H9 (cell line): ENCODE data around the gene GRAMD1B. TPM values are rescaled to one million over a fixed set of nuclear protein-coding genes. Genes with fewer than 3 reads are reported as not detected.

Source experiments
- DNase-seq: peaks from one replicate; pipeline ENCODE4 v3.0.0-alpha.2; 2017
- H2AFZ ChIP-seq: one replicate; pipeline ENCODE4 v1.6.1; 2013; ENCODE audit warnings: mild to moderate bottlenecking, low read length, control low read depth, moderate library complexity
- H2AK5ac ChIP-seq: 2 replicates; pipeline ENCODE4 v1.6.1; 2013; ENCODE audit warnings: low read length, control low read depth, mixed read lengths; ENCODE audit not compliant: insufficient read length
- H2BK120ac ChIP-seq: one replicate; pipeline ENCODE4 v1.6.1; 2013; ENCODE audit warnings: low read depth, mild to moderate bottlenecking, low read length, control low read depth, inconsistent platforms; ENCODE audit not compliant: poor library complexity, severe bottlenecking
- H2BK12ac ChIP-seq: 2 replicates; pipeline ENCODE4 v1.6.1; 2013; ENCODE audit warnings: low read length, control low read depth, mixed read lengths, low read depth; ENCODE audit not compliant: insufficient read length
- H2BK15ac ChIP-seq: 2 replicates; pipeline ENCODE4 v1.6.1; 2013; ENCODE audit warnings: low read depth, low read length, control low read depth
- H2BK20ac ChIP-seq: one replicate; pipeline ENCODE4 v1.6.1; 2013; ENCODE audit warnings: low read depth, mild to moderate bottlenecking, low read length, control low read depth, inconsistent platforms; ENCODE audit not compliant: poor library complexity, severe bottlenecking
- H2BK5ac ChIP-seq: 2 replicates; pipeline ENCODE4 v1.6.1; 2013; ENCODE audit warnings: low read length, control low read depth, mixed read lengths; ENCODE audit not compliant: insufficient read length
- H3K14ac ChIP-seq: 2 replicates; pipeline ENCODE4 v1.6.1; 2013; ENCODE audit warnings: low read length, control low read depth; ENCODE audit not compliant: insufficient read depth
- H3K18ac ChIP-seq: 2 replicates; pipeline ENCODE4 v1.6.1; 2013; ENCODE audit warnings: low read depth, mild to moderate bottlenecking, mixed read lengths, low read length, control low read depth; ENCODE audit not compliant: insufficient read length
- H3K23ac ChIP-seq: 2 replicates; pipeline ENCODE4 v1.6.1; 2013; ENCODE audit warnings: low read length, control low read depth, mixed read lengths, low read depth; ENCODE audit not compliant: insufficient read length
- H3K23me2 ChIP-seq: 2 replicates; pipeline ENCODE4 v1.6.1; 2013; ENCODE audit warnings: low read depth, mild to moderate bottlenecking, mixed read lengths, low read length, control low read depth; ENCODE audit not compliant: insufficient read length, poor library complexity, severe bottlenecking
- H3K27ac ChIP-seq: 2 replicates; pipeline ENCODE4 v1.5.1; 2013; ENCODE audit warnings: low read length, control low read depth, mixed read lengths, low read depth; ENCODE audit not compliant: insufficient read length
- H3K27me3 ChIP-seq: 2 replicates; pipeline ENCODE4 v1.6.1; 2013; ENCODE audit warnings: low read length, control low read depth, inconsistent platforms; ENCODE audit not compliant: insufficient read depth
- H3K4ac ChIP-seq: 2 replicates; pipeline ENCODE4 v1.6.1; 2013; ENCODE audit warnings: low read depth, mild to moderate bottlenecking, control low read depth, inconsistent platforms, low read length, moderate library complexity
- H3K4me1 ChIP-seq: 2 replicates; pipeline ENCODE4 v1.6.1; 2013; ENCODE audit warnings: low read length, control low read depth, inconsistent platforms; ENCODE audit not compliant: insufficient read depth
- H3K4me2 ChIP-seq: 2 replicates; pipeline ENCODE4 v1.6.1; 2013; ENCODE audit warnings: low read length, control low read depth, mixed read lengths; ENCODE audit not compliant: insufficient read length, insufficient read depth
- H3K56ac ChIP-seq: 2 replicates; pipeline ENCODE4 v1.6.1; 2013; ENCODE audit warnings: low read depth, mild to moderate bottlenecking, mixed read lengths, low read length, control low read depth; ENCODE audit not compliant: insufficient read length
- H3K79me1 ChIP-seq: 2 replicates; pipeline ENCODE4 v1.6.1; 2013; ENCODE audit warnings: low read depth, mild to moderate bottlenecking, moderate library complexity, low read length, control low read depth, inconsistent platforms; ENCODE audit not compliant: insufficient read depth, poor library complexity, severe bottlenecking
- H3K79me2 ChIP-seq: 2 replicates; pipeline ENCODE4 v1.6.1; 2013; ENCODE audit warnings: low read length, control low read depth, inconsistent platforms; ENCODE audit not compliant: insufficient read depth
- H3K9ac ChIP-seq: 2 replicates; pipeline ENCODE4 v1.6.1; 2013; ENCODE audit warnings: low read length, control low read depth, mixed read lengths; ENCODE audit not compliant: insufficient read length; ENCODE audit errors: extremely low read depth
- H3K9me3 ChIP-seq: one replicate; pipeline ENCODE4 v1.6.1; 2013; ENCODE audit warnings: low read depth, low read length, inconsistent platforms; ENCODE audit not compliant: control insufficient read depth
- H3T11ph ChIP-seq: one replicate; pipeline ENCODE4 v1.6.1; 2013; ENCODE audit warnings: mild to moderate bottlenecking, low read length, control low read depth, inconsistent platforms
- H4K20me1 ChIP-seq: one replicate; pipeline ENCODE4 v1.6.1; 2013; ENCODE audit not compliant: control insufficient read depth, insufficient read length, insufficient read depth
- H4K5ac ChIP-seq: 2 replicates; pipeline ENCODE4 v1.6.1; 2013; ENCODE audit warnings: low read depth, mild to moderate bottlenecking, mixed read lengths, low read length, control low read depth; ENCODE audit not compliant: insufficient read length
- H4K8ac ChIP-seq: replicated peaks from 2 replicates; pipeline ENCODE4 v1.6.1; 2013; ENCODE audit warnings: low read length, control low read depth, mixed read lengths, low read depth; ENCODE audit not compliant: insufficient read length
- H4K91ac ChIP-seq: 2 replicates; pipeline ENCODE4 v1.6.1; 2013; ENCODE audit warnings: low read depth, mild to moderate bottlenecking, moderate library complexity, mixed read lengths, low read length, control low read depth; ENCODE audit not compliant: insufficient read length
- H3K27ac Mint-ChIP-seq, 3 experiments: 2 replicates in 2 of 3; 3 replicates in 1 of 3; pipeline ENCODE4 v1.8.0; 2020 to 2021; ENCODE audit warnings: mixed read lengths in 3 of 3, mild to moderate bottlenecking in 1 of 3, moderate library complexity in 1 of 3
- H3K27me3 Mint-ChIP-seq: 2 replicates; pipeline ENCODE4 v1.8.0; 2021; ENCODE audit warnings: low read depth, mild to moderate bottlenecking, moderate library complexity, mixed read lengths
- H3K36me3 Mint-ChIP-seq, 3 experiments: 2 replicates in 2 of 3; 3 replicates in 1 of 3; pipeline ENCODE4 v1.8.0; 2020 to 2021; ENCODE audit warnings: low read depth in 3 of 3, mixed read lengths in 3 of 3; ENCODE audit not compliant: insufficient read depth in 1 of 3
- H3K4me1 Mint-ChIP-seq, 2 experiments: 2 replicates each; pipeline ENCODE4 v1.8.0; 2020; ENCODE audit warnings: mixed read lengths in 2 of 2
- H3K4me3 Mint-ChIP-seq, 2 experiments: 2 replicates in 1 of 2; 3 replicates in 1 of 2; pipeline ENCODE4 v1.8.0; 2020 to 2021; ENCODE audit warnings: mild to moderate bottlenecking in 2 of 2, mixed read lengths in 2 of 2, moderate library complexity in 1 of 2
- H3K9me3 Mint-ChIP-seq, 2 experiments: 2 replicates in 1 of 2; 3 replicates in 1 of 2; pipeline ENCODE4 v1.8.0; 2020; ENCODE audit warnings: mild to moderate bottlenecking in 2 of 2, mixed read lengths in 2 of 2, moderate library complexity in 1 of 2
- CTCF ChIP-seq: fragments of 200-600 bp; sonication (generic); conservative IDR thresholded peaks from 3 replicates; pipeline ENCODE4 v1.8.0; 2021; ENCODE audit warnings: antibody characterized with exemption, mild to moderate bottlenecking
- WGBS: extraction: QIAGEN DNeasy Blood & Tissue Kit; methylation state at CpG from one replicate; pipeline ENCODE4 v1.1.7; 2013; ENCODE audit warnings: missing lambda C conversion rate, low lambda C conversion rate, mixed read lengths; ENCODE audit not compliant: insufficient read length; ENCODE audit errors: extremely low coverage; 5-methylcytosine and 5-hydroxymethylcytosine counted together
- total RNA-seq: library from RNA; stranded (reverse); gene quantifications from 2 replicates; pipeline ENCODE4 v1.2.1, GENCODE V29; 2021

Gene GRAMD1B
- total RNA-seq, 1 experiment from 2014 or later, result 25.9 TPM

- no peak overlapping the region for H3K14ac ChIP-seq
- no peak overlapping the region for H2BK12ac ChIP-seq
- no peaks in the 10 kb centered on the region for H3K79me2 ChIP-seq
- H2BK120ac ChIP-seq, result no peak overlapping the region
- H3K4me1 ChIP-seq, result no peaks in the 10 kb centered on the region; the same call in 1 of the 2 replicates
- no peaks in the 10 kb centered on the region for H3K9me3 ChIP-seq
- TF ChIP-seq CTCF, result no peak
- H3K4me2 ChIP-seq, result no peak overlapping the region
- H3K27ac ChIP-seq, result no peak overlapping the region
- peaks cover 41 to 52% of the 10 kb centered on the region in 2 experiments for H3K4me1 Mint-ChIP-seq
- H2AFZ ChIP-seq, result no peak overlapping the region
- H3K36me3 Mint-ChIP-seq, result peaks cover 4 to 14% (median 5%) of the 10 kb centered on the region in 3 experiments; a peak in 6 of 7 replicates
- no peak overlapping the region for H3K18ac ChIP-seq
- H3K27ac Mint-ChIP-seq, result no peak overlapping the region
- H3T11ph ChIP-seq, result no peak overlapping the region
- no CpG with 5 or more reads among the region's 22 CpGs for WGBS
- peaks cover 7% of the 10 kb centered on the region for H3K27me3 Mint-ChIP-seq
- no peaks in the 10 kb centered on the region for H3K23me2 ChIP-seq
- no peak overlapping the region for H3K4ac ChIP-seq
- peaks cover 0 to 3% of the 10 kb centered on the region in 2 experiments; a peak in 1 of 5 replicates for H3K9me3 Mint-ChIP-seq
- no peak overlapping the region for H2BK5ac ChIP-seq
- no peaks in the 10 kb centered on the region for H3K79me1 ChIP-seq
- no peak overlapping the region for H4K5ac ChIP-seq
- no peak overlapping the region for H2BK20ac ChIP-seq
- H2AK5ac ChIP-seq, result no peak overlapping the region
- H3K56ac ChIP-seq, result no peak overlapping the region
- DNase-seq, result no peak
- H4K8ac ChIP-seq, result no peak overlapping the region
- no peak overlapping the region for H2BK15ac ChIP-seq
- H4K20me1 ChIP-seq, result no peaks in the 10 kb centered on the region
- H3K27me3 ChIP-seq, result no peaks in the 10 kb centered on the region
- no peak overlapping the region for H3K4me3 Mint-ChIP-seq
- H4K91ac ChIP-seq, result no peak overlapping the region
- no peak overlapping the region for H3K23ac ChIP-seq
- no peak overlapping the region for H3K9ac ChIP-seq
Measured at GRCh38 chr11:123581651-123582399, 151.8 kb downstream of the GRAMD1B start.
